H1 (cell line): ENCODE measurements around the gene NCAPG2. TPM values are rescaled to one million over a fixed set of nuclear protein-coding genes. Genes with fewer than 3 reads are reported as not detected.

Source experiments
- CTCF ChIA-PET: fragments of 300-600 bp; sonication (Branson Sonifier 250); formaldehyde crosslinking; loops from one replicate; lab custom pipeline; 2021; ENCODE audit not compliant: partially characterized antibody; lab: Charles Lee
- POLR2A ChIA-PET: fragments of 300-600 bp; sonication (Branson Sonifier 250); formaldehyde crosslinking; loops from one replicate; lab custom pipeline; 2021; ENCODE audit warnings: inconsistent platforms; ENCODE audit not compliant: partially characterized antibody; lab: Charles Lee
- DNase-seq, 2 experiments: peaks; one replicate each; pipeline versions ENCODE4 v3.0.0 to v3.0.0-alpha.2; 2010 to 2022; ENCODE audit warnings: low spot score in 2 of 2, low read depth in 1 of 2, mixed read lengths in 1 of 2
- FAIRE-seq: peaks from 2 replicates; lab custom pipeline; 2011; peaks lifted over from hg19 to GRCh38; lab: Jason Lieb, UNC
- H2AFZ ChIP-seq: 2 replicates; pipeline ENCODE4 v1.8.1; 2012; ENCODE audit warnings: low read length, inconsistent platforms
- H2AK5ac ChIP-seq: 2 replicates; pipeline ENCODE4 v1.6.1; 2013; ENCODE audit warnings: low read depth, low read length
- H2BK120ac ChIP-seq: replicated peaks from 2 replicates; pipeline ENCODE3; 2013; ENCODE audit warnings: low read depth, low read length, inconsistent platforms
- H2BK12ac ChIP-seq: 2 replicates; pipeline ENCODE4 v1.6.1; 2013; ENCODE audit warnings: low read depth, low read length
- H2BK15ac ChIP-seq: 2 replicates; pipeline ENCODE4 v1.6.1; 2013; ENCODE audit warnings: low read length
- H2BK20ac ChIP-seq: 2 replicates; pipeline ENCODE4 v1.6.1; 2013; ENCODE audit warnings: low read length
- H2BK5ac ChIP-seq: 2 replicates; pipeline ENCODE4 v1.6.1; 2013; ENCODE audit warnings: low read depth, low read length
- H3K14ac ChIP-seq: 2 replicates; pipeline ENCODE4 v1.6.1; 2013; ENCODE audit warnings: inconsistent platforms; ENCODE audit not compliant: insufficient read length
- H3K18ac ChIP-seq: 2 replicates; pipeline ENCODE4 v1.6.1; 2013; ENCODE audit warnings: low read length; ENCODE audit errors: extremely low read depth
- H3K23ac ChIP-seq: 2 replicates; pipeline ENCODE4 v1.6.1; 2013; ENCODE audit warnings: inconsistent platforms; ENCODE audit not compliant: insufficient read length
- H3K23me2 ChIP-seq: 2 replicates; pipeline ENCODE4 v1.6.1; 2013; ENCODE audit warnings: low read depth, low read length
- H3K27ac ChIP-seq: 2 replicates; pipeline ENCODE4 v1.6.1; 2011; ENCODE audit warnings: low read depth, low read length, inconsistent platforms
- H3K27me3 ChIP-seq, 4 experiments: replicated peaks in 1 of 4; 1 replicate in 1 of 4; 2 replicates in 3 of 4; pipeline versions ENCODE4 v1.6.1 to v1.8.1; 2011 to 2013; ENCODE audit warnings: low read length in 3 of 4, mild to moderate bottlenecking in 3 of 4, inconsistent platforms in 2 of 4, mixed read lengths in 2 of 4, moderate library complexity in 1 of 4; ENCODE audit not compliant: control insufficient read depth in 3 of 4, insufficient read depth in 3 of 4; ENCODE audit errors: extremely low read depth in 1 of 4
- H3K36me3 ChIP-seq, 4 experiments: 2 replicates each; pipeline versions ENCODE4 v1.6.1 to v1.8.1; 2011 to 2013; ENCODE audit warnings: mild to moderate bottlenecking in 4 of 4, low read length in 3 of 4, moderate library complexity in 2 of 4, control low read depth in 1 of 4, inconsistent platforms in 1 of 4; ENCODE audit not compliant: insufficient read depth in 4 of 4, control insufficient read depth in 2 of 4
- H3K4ac ChIP-seq: replicated peaks from 2 replicates; pipeline ENCODE3; 2013; ENCODE audit warnings: low read length, low read depth, mixed read lengths, inconsistent platforms; ENCODE audit not compliant: insufficient read length
- H3K4me1 ChIP-seq, 4 experiments: replicated peaks in 1 of 4; 1 replicate in 1 of 4; 2 replicates in 3 of 4; pipeline versions ENCODE4 v1.6.1 to v1.8.1; 2011 to 2013; ENCODE audit warnings: low read length in 3 of 4, inconsistent platforms in 2 of 4, mixed read lengths in 1 of 4; ENCODE audit not compliant: insufficient read depth in 4 of 4, control insufficient read depth in 3 of 4
- H3K4me2 ChIP-seq, 2 experiments: 2 replicates each; pipeline versions ENCODE4 v1.6.1 to v1.8.1; 2011 to 2013; ENCODE audit warnings: low read depth in 2 of 2, low read length in 2 of 2, control low read depth in 1 of 2, inconsistent platforms in 1 of 2, mild to moderate bottlenecking in 1 of 2; ENCODE audit not compliant: insufficient read depth in 1 of 2
- H3K4me3 ChIP-seq, 4 experiments: fragments of 200-600, 300-600 bp in 1 of 4; sonication (generic), shearing (Covaris generic), sonication (Bioruptor Twin) in 1 of 4; 2 replicates each; pipeline versions ENCODE4 v1.5.1 to v1.8.1; 2011 to 2016; ENCODE audit warnings: low read length in 4 of 4, low read depth in 3 of 4, control low read depth in 2 of 4, inconsistent platforms in 2 of 4, mild to moderate bottlenecking in 2 of 4, mixed read lengths in 1 of 4, moderate library complexity in 1 of 4; ENCODE audit not compliant: insufficient read depth in 2 of 4; ENCODE audit errors: extremely low read depth in 1 of 4
- H3K56ac ChIP-seq: replicated peaks from 2 replicates; pipeline ENCODE3; 2013; ENCODE audit warnings: low read depth, mild to moderate bottlenecking, mixed read lengths, low read length, inconsistent platforms; ENCODE audit not compliant: insufficient read length
- H3K79me1 ChIP-seq: 2 replicates; pipeline ENCODE4 v1.6.1; 2013; ENCODE audit warnings: low read depth, low read length, control low read depth
- H3K79me2 ChIP-seq, 2 experiments: 2 replicates each; pipeline versions ENCODE4 v1.6.1 to v1.8.1; 2012 to 2013; ENCODE audit warnings: low read length in 2 of 2, mild to moderate bottlenecking in 2 of 2, inconsistent platforms in 1 of 2; ENCODE audit not compliant: insufficient read depth in 2 of 2, control insufficient read depth in 1 of 2
- H3K9ac ChIP-seq, 4 experiments: replicated peaks in 1 of 4; 1 replicate in 1 of 4; 2 replicates in 3 of 4; pipeline versions ENCODE4 v1.6.1 to v1.8.1; 2011 to 2013; ENCODE audit warnings: low read depth in 3 of 4, low read length in 3 of 4, control low read depth in 2 of 4, mild to moderate bottlenecking in 2 of 4, moderate library complexity in 2 of 4, inconsistent platforms in 1 of 4; ENCODE audit errors: extremely low read depth in 1 of 4
- H3K9me3 ChIP-seq, 2 experiments: 2 replicates each; pipeline versions ENCODE4 v1.6.1 to v1.8.1; 2012 to 2013; ENCODE audit warnings: mild to moderate bottlenecking in 2 of 2, moderate library complexity in 2 of 2, control low read depth in 1 of 2, inconsistent platforms in 1 of 2, low read depth in 1 of 2, low read length in 1 of 2, mixed read lengths in 1 of 2; ENCODE audit not compliant: insufficient read depth in 2 of 2
- H4K20me1 ChIP-seq, 2 experiments: replicated peaks in 1 of 2; 2 replicates each; pipeline versions ENCODE3 to v1.8.1; 2011 to 2013; ENCODE audit warnings: inconsistent platforms in 2 of 2, low read length in 2 of 2, mild to moderate bottlenecking in 1 of 2; ENCODE audit not compliant: insufficient read depth in 2 of 2, control insufficient read depth in 1 of 2
- H4K5ac ChIP-seq: 2 replicates; pipeline ENCODE4 v1.6.1; 2013; ENCODE audit warnings: low read length, low read depth, mixed read lengths, inconsistent platforms; ENCODE audit not compliant: insufficient read length
- H4K8ac ChIP-seq: 2 replicates; pipeline ENCODE4 v1.8.0; 2013; ENCODE audit warnings: mild to moderate bottlenecking, moderate library complexity, low read length, inconsistent platforms; ENCODE audit not compliant: insufficient read depth; ENCODE audit errors: extremely low read depth
- H4K91ac ChIP-seq: replicated peaks from 2 replicates; pipeline ENCODE3; 2013; ENCODE audit warnings: low read length, mixed read lengths, inconsistent platforms; ENCODE audit not compliant: insufficient read length
- CEBPB ChIP-seq: IDR thresholded peaks from 2 replicates; pipeline ENCODE4 v1.6.1; 2012; ENCODE audit warnings: low read depth, low read length
- CHD1 ChIP-seq: IDR thresholded peaks from 2 replicates; pipeline ENCODE4 v1.6.1; 2012; ENCODE audit warnings: low read depth, low read length, improper control_type of control experiment
- CHD2 ChIP-seq: IDR thresholded peaks from 2 replicates; pipeline ENCODE4 v1.6.1; 2012; ENCODE audit warnings: low read length, improper control_type of control experiment
- GTF2F1 ChIP-seq: IDR thresholded peaks from 2 replicates; pipeline ENCODE4 v1.6.1; 2012; ENCODE audit warnings: low read depth, low read length, improper control_type of control experiment, borderline replicate concordance
- PHF8 ChIP-seq: fragments of 200-600 bp; sonication (generic); conservative IDR thresholded peaks from 2 replicates; pipeline ENCODE4 v1.7.1; 2012; ENCODE audit warnings: low read depth, mild to moderate bottlenecking, inconsistent platforms, low read length, moderate library complexity
- POLR2AphosphoS5 ChIP-seq: IDR thresholded peaks from 2 replicates; pipeline ENCODE4 v1.6.1; 2011; ENCODE audit warnings: low read depth, low read length
- TEAD4 ChIP-seq: IDR thresholded peaks from 2 replicates; pipeline ENCODE4 v1.6.1; 2012; ENCODE audit warnings: low read depth, low read length, inconsistent platforms, mixed read lengths
- WGBS, 2 experiments: shearing (Covaris generic) in 1 of 2; methylation state at CpG; one replicate each; pipeline versions ENCODE4 v1.1.6 to v1.1.7; 2013 to 2015; ENCODE audit warnings: low lambda C conversion rate in 2 of 2, mixed read lengths in 2 of 2, inconsistent platforms in 1 of 2, low coverage in 1 of 2, missing lambda C conversion rate in 1 of 2; ENCODE audit not compliant: insufficient replicate concordance in 2 of 2, insufficient coverage in 1 of 2, insufficient read length in 1 of 2; ENCODE audit errors: extremely low coverage in 1 of 2, missing lambda C conversion rate in 1 of 2; 5-methylcytosine and 5-hydroxymethylcytosine counted together
- polyA plus RNA-seq, 7 experiments: library from polyadenylated mRNA; depleted of rRNA in 3 of 7; stranded (reverse) in 5 of 7; unstranded in 2 of 7; fragments of >200 nt in 5 of 7; fragments of 200-250 nt in 2 of 7; gene quantifications; 1 replicate in 5 of 7; 2 replicates in 1 of 7; 4 replicates in 1 of 7; pipeline versions ENCODE4 v1.2.1 to v1.2.3, GENCODE V29; 2011 to 2013; ENCODE audit warnings: missing spikeins in 2 of 7, mixed read lengths in 2 of 7
- total RNA-seq: library from RNA; stranded (reverse); fragmentation: NEBNext Ultra II Directional; extraction: Animal tissue kit (Norgen Biotek cat#: 25700); gene quantifications from 2 replicates; pipeline ENCODE4 v1.2.1, GENCODE V29; 2021

The NCAPG2 gene
- total and polyA plus RNA-seq, 2 of the 8 experiments (the other 6 are each of a cell fraction or from before 2014, with no cell fraction given): 49.9 to 119 TPM

DNA sequence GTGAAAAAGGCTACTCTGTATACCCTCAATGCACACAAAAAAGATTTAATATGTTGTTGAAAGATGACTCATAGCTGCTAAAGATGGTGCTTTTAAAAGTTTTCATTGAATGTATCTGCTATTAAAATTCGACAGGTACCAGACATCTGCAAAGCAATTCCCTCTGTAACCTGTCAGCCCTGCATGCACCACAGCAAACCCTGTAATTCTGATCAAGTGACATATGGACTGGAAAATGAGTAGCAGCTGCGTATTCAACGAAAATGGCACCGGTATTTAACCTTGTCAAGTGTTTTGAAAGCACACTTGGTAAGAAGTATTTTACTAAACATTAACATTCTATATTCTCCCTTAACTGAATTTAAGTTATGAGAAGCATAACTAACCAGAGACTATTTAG lies 58.8 kb downstream of the NCAPG2 start:
- H2BK20ac ChIP-seq: no peak overlapping the region
- POLR2A ChIA-PET: no interaction called here
- no peak overlapping the region for H3K14ac ChIP-seq
- peaks cover 3 to 20% of the 10 kb centered on the region in 2 experiments for H3K79me2 ChIP-seq
- 91% methylated on average over 4 of the region's 4 CpGs; no CpG with 5 or more reads in 1 of the 2 experiments for WGBS, 2 experiments
- no peak overlapping the region for H3K4me2 ChIP-seq
- no peak overlapping the region for H4K8ac ChIP-seq
- H3K18ac ChIP-seq: no peak overlapping the region
- H2BK120ac ChIP-seq: no peak overlapping the region
- peaks cover 2% of the 10 kb centered on the region; the same call in 1 of the 2 replicates for H3K23me2 ChIP-seq
- H3K9ac ChIP-seq: no peak overlapping the region
- H4K20me1 ChIP-seq: peaks cover 0 to 5% of the 10 kb centered on the region in 2 experiments
- no peak for DNase-seq
- no peak overlapping the region for H2BK5ac ChIP-seq
- no peak overlapping the region for H3K23ac ChIP-seq
- no peak overlapping the region for H3K56ac ChIP-seq
- H3K4ac ChIP-seq: no peak overlapping the region
- H3K79me1 ChIP-seq: peaks cover 3% of the 10 kb centered on the region
- no peak overlapping the region for H4K5ac ChIP-seq
- no peak overlapping the region for H4K91ac ChIP-seq
- peaks cover 31 to 75% (median 53%) of the 10 kb centered on the region in 4 experiments for H3K36me3 ChIP-seq
- no peaks in the 10 kb centered on the region for H3K27me3 ChIP-seq
- no peak overlapping the region for H2BK12ac ChIP-seq
- CTCF ChIA-PET: interaction anchor here (1.2 to 2.6 kb wide), 7 partner anchors 9 to 184 kb away, joined by 3 to 19 read pairs (median 4); no protein-coding TSS in a partner anchor
- H2BK15ac ChIP-seq: no peak overlapping the region
- no peak overlapping the region for H3K4me3 ChIP-seq
- no peak overlapping the region for H2AFZ ChIP-seq
- no peaks in the 10 kb centered on the region for H3K4me1 ChIP-seq
- no peak overlapping the region for H3K27ac ChIP-seq
- TF ChIP-seq GTF2F1: no peak
- no peak for TF ChIP-seq POLR2AphosphoS5
- no peak for TF ChIP-seq TEAD4
- no peak for TF ChIP-seq CEBPB
- no peak for TF ChIP-seq CHD1
- no peak for TF ChIP-seq CHD2
- no peak for TF ChIP-seq PHF8
- TF ChIP-seq, all 59 proteins: peak for 0
- Histone ChIP-seq H3K9me3 (no peaks in the 10 kb centered on the region), H2AK5ac (no peak overlapping the region)
- no peak for FAIRE-seq
